DMS153 (cell line): ENCODE results near the gene SMCO4.
"Not testable (repeated sequence)": the region's sequence is repeated elsewhere in the genome, so short reads cannot be mapped to it uniquely, and the experiment has no call there.

Experiments
- DNase-seq: peaks from one replicate; lab custom pipeline; 2025; lab: John Stamatoyannopoulos, UW

The SMCO4 gene, protein sequence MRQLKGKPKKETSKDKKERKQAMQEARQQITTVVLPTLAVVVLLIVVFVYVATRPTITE

DNA sequence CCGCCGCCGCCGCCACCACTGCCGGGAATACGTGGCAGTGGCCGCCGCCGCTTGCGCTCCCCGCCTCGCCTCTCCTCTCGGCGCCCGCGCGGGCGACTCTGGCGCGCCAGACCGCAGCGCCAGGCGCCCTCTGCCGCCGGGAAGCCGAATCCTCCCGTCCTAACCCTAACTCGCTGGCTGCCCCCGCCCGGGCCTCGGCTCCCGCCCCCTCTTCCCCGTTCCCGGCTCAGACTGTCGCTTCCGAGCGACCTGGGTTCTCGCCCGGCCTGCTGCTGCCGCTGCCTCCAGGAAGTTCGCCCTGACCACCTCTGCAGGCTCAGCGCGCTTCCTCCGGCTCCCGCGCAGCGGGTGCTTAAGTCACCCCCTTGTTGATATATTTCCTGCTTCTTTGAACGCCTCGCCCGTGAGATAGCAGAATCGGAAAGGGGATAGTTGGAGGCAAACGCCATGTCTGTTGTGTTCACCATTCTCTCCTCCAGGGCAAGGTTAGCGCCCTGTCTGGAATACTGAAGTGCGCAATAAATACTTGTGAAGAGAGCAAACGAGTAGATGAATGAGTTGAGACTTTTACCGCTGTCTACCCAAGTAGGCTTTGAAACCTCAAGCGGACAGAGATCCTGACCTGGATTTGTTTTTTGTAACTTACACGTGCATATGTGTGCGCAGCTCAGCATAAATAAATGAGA is at the start of gene SMCO4:
TSS of gene SMCO4 (minus strand) at position 100 of the 686 bp plus-strand sequence. CDS start 64,202 bp downstream, outside the sequence.
- peak; percentile 69 for DNase-seq

DNA sequence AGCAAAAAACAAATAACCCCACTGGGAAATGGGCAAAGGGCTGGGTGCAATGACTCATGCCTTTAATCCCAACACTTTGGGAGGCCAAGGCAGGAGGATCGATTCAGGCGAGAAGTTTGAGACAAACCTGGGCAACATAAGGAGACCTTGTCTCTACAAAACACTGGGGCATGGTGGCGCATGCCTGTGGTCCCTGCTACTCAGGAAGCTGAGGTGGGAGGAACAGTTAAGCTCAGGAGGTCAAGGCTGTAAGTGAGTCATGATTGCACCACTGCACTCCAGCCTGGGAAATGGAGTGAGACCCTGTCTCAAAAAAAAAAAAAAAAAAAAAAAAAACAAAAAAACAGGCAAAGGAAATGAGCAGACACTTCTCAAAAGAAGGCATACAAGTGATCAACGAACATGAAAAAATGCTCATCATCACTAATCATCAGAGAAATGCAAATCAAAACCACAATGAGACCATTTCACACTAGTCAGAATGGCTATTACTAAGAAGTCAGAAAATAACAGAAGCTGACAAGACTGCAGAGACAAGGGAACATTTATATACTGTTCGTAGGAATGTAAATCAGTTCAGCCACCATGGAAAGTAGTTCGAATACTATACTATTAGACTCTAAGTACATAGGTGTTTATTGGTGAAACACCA is 48.2 kb upstream of the SMCO4 start:
- no peak for DNase-seq

DNA sequence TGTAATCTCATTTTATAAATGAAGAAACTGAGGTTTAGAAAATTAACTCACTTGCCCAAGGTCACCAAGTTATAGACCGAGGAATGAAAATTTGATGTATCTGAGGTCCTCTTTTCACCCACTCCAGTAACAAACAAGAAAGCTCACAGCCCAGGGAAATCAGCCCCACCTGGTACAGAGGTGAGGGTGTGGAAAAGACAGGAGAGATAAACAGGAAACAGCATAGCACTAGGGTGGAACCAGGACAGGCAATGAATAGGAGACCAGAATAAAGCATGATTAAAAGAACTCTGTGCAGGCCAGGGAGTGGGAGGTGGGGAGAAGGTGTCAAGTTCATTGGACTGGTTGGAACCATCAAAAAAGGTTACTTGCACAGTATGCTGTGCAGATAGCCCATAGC is 46.2 kb upstream of the SMCO4 start:
- DNase-seq = peak; percentile 28

DNA sequence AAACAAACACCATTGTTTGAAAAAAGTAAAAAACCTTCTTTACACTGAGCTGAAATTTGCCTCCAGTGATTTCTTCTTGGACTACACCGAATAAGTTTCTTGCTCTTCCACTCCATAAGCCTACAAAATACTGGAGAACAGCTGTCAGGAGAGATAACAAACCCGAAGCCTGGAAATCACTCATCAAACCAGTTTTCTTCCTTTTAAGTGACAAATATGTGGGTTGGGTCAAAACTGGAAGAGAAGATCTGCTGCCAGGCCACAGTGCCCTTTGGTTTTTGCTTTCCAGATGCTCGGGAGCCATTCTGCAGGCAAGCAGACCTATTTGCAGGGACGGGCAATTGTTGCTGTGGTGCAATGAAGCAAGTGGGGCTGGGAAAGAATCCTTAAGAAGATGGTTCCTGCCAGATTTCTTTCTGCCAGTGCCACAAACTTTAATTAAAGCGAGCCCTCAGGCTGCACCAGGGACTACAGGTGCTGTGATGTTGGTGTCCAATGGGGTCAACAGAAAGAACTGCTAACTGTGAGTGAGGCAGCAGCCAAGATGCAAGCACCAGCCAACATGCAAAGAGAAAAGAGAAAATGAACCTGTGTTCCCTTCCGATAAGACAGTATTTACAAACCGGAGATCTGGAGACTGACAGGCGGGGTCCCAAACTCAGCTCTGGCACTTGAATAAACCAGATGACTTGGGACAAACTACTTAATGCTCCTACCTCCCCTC is 44.8 kb upstream of the SMCO4 start:
- no peak for DNase-seq

DNA sequence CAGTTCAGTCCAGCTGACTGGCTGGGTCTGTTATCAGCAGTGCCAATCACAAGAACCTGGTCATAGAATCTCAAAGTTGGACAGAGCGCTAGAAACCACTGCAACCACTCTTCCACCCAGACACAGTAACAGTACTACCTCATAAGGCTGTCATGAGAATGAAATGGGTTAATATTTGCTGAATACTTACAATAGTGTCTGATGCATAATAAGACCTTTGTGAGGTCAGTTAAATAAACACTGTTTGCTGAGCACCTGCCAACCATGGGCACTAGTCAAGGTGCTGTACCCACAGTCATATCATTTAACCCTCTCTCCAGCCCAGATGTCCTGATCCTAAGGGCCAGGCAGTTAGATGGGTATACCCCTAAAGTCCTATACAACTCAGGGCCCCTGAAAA is 44.2 kb upstream of the SMCO4 start:
- DNase-seq = peak; percentile 25

DNA sequence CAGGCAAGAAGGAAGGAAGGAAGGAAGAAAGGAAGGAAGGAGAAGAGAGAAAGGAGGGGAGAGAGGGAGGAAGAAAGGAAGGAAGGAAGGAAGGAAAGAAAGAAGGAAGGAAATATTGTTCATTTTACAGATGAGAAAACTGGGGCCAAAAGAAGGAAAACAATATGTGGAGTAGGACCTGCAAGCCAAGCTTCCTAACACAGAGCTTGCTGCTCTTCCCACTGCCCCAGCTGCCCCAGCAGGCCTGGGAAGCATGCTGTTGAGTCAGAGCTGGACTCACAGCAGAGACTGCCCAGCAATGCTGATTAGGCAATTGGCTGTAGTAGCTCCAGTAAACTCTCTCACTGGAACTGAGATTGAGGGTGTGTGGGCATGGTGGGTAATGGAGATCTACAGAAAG is 42.6 kb upstream of the SMCO4 start:
- no peak for DNase-seq

DNA sequence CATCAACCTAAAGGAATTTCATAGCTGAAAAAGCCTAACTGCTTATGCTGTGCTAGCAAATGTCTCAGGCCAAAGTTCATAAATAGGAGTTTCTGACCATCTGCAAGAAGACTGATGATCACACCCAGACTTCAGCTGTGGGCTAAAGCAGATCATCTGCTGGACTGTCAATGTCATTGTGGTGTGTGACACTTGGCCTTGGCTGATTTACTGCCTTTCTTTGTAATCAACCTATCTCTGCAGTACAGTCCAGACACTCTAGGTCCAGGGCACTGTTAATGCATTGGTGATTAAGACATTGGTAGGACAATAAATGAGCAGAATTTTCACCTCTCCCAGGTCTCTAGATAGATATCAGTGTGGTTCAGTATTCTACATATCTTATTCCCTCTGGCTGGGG is 40.3 kb upstream of the SMCO4 start:
- no peak for DNase-seq

DNA sequence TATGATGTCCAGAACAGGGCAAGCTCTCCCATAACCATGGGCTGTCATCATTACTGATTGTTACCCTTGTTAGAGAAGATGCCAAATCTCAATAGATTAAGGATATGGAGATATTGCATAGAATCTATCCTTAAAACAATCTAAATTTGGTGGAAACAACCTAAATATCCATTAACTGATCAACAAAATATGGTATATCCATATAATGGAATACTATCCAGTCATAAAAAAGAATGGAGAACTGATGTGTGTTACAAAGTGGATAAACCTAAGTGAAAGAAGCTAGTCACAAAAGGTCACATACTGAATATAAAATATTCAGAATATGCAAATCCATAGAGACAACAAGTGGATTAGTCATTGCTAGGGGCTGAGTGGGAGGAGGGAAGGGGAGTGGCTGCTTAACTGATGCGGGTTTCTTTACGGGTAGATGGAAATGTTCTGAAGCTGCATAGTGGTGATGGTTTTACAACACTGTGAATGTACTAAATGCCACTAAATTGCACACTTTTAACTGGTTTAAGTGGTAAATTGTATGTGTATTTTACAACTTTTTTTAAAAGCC is 36.1 kb upstream of the SMCO4 start:
- DNase-seq = no peak

DNA sequence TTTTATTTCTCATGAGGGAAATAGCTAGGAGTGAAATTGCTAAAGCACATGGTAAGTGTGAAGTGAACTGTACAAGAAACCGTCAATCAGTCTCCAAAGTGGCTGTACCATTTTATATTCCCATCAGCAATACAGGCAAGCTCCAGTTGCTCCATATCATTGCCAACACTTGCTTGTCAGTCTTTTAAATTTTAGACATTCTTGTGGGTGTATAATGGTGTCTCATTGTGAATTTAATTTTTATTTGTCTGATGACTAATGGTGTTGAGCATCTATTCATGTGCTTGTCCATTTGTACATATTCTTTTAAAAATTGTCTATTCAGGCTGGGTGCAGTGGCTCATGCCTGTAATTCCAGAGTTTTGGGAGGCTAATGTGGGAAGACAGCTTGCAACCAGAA is 34.1 kb upstream of the SMCO4 start:
- no peak for DNase-seq

DNA sequence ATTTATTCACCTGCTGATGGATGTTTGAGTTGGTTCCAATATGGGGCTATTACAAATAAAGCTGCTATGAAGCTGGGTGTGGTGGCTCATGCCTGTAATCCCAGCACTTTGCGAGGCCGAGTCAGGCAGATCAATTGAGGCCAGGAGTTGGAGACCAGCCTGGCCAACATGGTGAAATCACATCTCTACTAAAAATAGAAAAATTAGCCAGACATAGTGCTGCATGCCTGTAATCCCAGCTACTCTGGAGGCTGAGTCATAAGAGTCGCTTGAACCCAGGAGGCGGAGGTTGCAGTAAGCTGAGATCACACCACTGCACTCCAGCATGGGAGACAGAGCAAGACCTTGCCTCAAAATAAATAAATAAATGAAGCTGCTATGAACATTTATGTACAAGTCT is 33.7 kb upstream of the SMCO4 start:
- DNase-seq = not testable (repeated sequence)

DNA sequence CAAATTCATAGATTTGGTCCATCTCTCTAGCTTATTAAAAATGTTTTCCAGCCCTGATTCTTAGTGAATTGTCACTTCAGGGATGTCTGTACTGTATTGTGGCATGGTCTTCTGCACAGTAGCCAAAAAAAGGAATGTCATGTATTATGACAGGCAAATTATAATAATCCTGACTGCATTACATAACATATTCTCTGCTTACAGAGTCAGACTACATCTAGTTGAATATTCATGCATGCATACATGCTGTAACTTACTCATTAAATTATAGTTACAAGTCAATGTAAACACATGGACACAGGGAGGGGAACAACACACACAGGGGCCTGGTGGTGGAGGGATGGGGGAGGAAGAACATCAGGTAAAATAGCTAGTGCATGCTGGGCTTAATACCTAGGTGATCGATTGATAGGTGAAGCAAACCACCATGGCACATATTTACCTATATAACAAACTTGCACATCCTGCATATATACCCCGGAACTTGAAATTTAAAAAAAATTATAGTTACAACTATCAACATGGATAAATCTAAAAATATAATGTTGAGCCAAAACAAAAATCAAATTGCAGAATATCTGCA is 31.5 kb upstream of the SMCO4 start:
- no peak for DNase-seq

DNA sequence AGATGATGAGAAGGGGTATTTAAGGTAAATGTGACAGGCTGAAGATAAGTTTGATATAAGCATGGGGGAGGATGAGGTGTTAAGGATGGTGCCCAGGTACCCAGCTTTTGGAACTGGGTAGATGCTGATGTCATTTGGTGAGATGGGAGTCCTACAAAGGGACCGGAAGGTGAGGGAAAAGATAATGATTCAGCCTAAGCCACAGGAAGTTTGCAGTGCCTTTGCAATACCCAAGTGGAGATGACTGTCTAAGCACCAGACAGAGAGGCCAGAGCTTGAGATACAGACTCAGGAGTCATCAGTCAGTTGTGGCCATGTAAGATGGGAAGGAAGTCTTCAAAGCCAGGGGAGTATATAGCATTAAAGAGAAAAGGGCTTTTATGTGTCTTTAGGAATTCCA is 30.0 kb upstream of the SMCO4 start:
- no peak for DNase-seq

DNA sequence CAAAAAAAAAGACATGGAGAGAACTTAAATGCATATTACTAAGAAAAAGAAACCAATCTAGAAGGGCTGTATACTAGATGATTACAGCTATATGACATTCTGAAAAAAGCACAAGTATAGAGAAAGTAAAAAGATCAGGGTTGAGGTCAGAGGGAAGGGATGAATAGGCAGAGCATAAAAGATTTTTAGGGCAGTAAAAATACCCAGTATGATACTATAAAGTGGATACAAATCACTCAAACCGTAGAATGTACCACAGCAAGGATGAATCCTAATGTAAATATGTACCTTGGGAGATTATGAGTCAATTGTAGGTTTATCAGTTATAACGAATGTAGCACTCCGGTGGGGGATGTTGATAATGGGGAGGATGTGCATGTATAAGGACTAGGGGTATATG is 29.4 kb upstream of the SMCO4 start:
- DNase-seq = no peak

DNA sequence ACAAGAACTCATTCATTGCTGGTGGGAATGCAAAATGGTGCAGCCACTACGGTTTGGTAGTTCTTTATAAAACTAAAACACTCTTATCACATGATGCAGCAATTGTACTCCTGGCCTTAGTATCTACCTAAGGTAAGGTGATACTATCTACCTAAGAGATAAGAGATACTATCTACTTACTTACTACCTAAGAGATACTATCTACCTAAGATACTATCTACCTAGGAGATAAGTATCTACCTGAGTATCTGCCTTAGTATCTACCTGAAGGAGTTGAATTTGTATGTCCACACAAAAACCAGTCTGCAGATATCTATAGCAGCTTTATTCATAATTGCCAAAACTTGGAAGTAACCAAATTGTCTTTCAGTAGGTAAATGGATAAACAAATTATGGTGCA is 29.0 kb upstream of the SMCO4 start:
- no peak for DNase-seq

DNA sequence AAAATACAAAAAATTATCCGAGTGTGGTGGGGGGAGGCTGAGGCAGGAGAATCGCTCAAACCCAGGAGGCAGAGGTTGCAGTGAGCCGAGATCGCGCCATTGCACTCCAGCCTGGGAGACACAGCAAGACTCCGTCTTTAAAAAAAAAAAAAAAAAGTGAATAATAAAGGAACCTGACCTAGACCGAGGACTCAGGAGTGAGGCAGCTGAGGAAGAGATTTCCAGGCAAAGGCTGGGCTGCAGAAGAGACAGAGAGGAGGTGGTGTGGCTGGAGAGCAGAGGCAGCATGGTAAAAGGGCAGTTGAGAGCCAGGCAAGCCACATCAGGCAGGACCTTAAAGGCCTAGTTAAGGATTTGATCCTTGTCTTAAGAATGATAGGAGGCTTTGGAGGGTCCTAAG is 28.4 kb upstream of the SMCO4 start:
- no peak for DNase-seq

DNA sequence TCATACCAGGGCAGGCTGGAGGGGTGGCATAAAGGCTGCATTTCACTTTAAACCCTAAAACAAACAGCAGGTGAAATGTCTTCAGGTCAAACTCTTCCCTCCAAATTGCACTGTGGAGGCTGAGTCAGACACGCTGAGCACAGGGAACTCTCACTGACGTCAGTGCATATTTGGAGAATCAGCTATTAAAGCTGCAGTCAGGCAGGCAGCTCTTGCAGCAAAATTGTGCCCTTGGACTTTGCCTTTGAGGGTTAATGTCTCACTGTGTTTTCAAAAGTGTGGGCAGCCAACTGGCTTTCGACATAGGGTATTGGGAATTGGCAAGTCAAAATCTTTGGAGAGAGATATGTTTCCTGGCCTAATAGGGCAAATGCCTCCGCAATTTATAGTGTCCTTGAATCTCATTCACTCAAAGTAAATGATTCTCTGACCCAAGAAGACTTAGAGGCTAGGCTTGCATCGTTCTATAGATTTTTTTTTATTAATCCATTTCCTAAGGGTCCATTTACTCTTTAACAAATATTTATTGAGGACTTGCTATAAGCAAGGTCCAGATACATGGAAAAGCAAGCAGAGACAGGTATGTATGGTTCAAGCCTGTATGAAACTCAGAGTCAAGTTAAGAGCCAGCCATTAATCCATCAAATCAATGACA is 27.7 kb upstream of the SMCO4 start:
- no peak for DNase-seq

DNA sequence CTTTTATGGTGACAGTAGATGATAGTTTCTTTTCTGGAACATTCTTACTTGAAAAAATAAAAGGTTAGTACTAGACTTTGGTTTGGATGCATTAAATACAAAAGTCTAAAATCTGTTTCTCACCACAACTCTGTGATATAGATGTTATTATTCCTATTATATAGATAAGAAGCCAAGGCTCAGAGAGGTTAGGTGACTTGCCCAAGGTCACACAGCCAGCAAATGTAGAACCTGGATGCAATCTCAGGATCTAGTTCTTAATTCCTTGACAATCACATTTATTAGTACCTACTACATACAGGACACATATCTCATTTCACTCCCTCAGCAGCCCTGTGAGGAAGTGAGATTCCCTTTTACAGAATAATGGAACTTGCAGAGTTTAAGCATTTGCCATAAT is 26.3 kb upstream of the SMCO4 start:
- DNase-seq = no peak

DNA sequence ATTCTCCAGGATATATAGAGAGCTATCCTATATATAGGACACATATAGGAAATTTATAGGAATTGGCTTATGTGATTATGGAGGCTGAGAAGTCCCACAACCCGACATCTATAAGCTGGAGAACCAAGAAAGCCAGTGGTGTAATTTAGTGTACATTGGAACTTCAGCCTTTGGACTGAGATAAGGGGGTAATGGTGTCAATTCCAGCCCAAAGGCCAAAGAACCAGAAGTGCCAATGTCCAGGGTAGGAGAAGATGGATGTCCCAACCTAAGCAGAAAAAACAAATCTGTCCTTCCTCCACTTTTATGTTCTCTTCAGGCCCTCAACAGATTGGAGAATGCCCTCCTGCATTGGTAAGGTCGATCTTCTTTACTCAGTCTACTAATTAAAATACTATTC is 25.5 kb upstream of the SMCO4 start:
- no peak for DNase-seq

DNA sequence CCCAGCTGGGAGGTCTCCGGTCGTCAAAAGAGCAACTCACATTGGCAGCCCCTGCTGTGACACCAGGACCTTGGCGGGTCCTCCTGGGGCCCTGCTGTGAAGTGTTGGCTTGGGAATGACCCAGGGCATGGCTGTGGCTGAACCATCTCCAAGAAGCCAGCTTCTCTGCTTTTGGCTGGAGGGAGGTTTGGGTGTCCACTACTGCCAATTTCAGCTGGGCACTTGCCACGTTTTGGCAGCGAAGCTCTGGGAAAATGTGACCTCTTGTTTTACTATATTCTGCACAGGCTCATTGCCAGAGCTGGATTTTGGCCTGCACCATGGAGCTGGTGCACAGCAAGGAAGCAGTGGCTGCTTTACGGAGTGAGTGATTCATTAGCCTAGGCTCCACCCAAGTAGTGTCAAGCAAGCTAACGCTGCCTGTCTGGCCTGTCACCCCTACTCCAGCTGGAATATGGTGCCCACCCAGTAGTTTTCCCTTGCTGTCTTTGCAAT is 24.3 kb upstream of the SMCO4 start:
- no peak for DNase-seq

DNA sequence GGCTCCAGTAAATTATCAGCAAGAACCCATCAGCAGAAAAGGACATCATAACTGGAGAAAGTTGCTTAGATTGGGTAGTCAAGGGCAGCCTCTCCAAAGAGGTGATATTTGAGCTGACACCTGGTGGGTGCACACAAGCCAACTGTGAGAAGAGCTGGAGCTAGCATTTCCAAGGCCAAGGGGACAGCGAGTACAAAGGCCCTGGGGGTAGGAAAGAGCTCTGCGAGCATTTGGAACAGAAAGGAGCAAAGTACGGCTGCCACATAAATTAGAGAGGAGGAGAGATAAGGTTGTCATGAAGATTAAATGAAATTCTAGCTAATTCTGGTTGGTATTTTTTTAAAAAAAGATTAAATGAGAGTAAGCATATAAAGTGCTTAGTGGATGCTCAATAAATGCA is 21.7 kb upstream of the SMCO4 start:
- no peak for DNase-seq

DNA sequence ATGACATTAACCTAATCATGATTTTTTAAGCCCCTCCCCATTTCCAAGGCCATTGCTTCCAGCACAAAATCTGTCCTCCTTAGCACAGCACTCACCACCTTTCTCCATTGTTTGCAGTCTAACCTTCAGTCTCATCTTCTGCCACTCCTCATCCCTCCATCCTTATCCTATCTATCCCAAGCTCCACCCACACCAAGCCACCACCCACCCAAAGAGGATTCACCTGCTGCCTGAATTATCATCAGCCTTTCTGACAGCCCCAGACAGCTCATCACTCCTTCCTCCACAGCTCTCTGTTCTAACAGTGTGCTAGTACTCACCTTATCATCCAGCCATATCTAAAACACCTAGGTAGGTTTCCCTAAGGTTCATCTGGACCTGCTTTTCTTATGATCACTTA is 20.7 kb upstream of the SMCO4 start:
- no peak for DNase-seq
